Type B pancreatic cell (in vitro differentiated cells): Measurements from ENCODE around the gene SPATA6L. TPM values are rescaled to one million over a fixed set of nuclear protein-coding genes. Genes with fewer than 3 reads are reported as not detected.
A peak's percentile ranks its signal among the peaks of the same experiment; 100 is the strongest.

ENCODE experiments used
- DNase-seq: peaks from one replicate; pipeline ENCODE4 v3.0.0; 2021; ENCODE audit warnings: mixed read lengths; ENCODE audit not compliant: unreplicated experiment; ENCODE audit errors: extremely low spot score
- H3K27ac Mint-ChIP-seq: 2 replicates; pipeline ENCODE4 v1.8.0; 2021; ENCODE audit warnings: mild to moderate bottlenecking, mixed read lengths
- H3K27me3 Mint-ChIP-seq: 2 replicates; pipeline ENCODE4 v1.8.0; 2021; ENCODE audit warnings: mixed read lengths
- H3K36me3 Mint-ChIP-seq: 2 replicates; pipeline ENCODE4 v1.8.0; 2021; ENCODE audit warnings: mixed read lengths
- H3K4me1 Mint-ChIP-seq: one replicate; pipeline ENCODE4 v1.8.0; 2021; ENCODE audit warnings: mixed read lengths; ENCODE audit not compliant: unreplicated experiment
- H3K4me3 Mint-ChIP-seq: 2 replicates; pipeline ENCODE4 v1.8.0; 2021; ENCODE audit warnings: mild to moderate bottlenecking, mixed read lengths
- H3K9me3 Mint-ChIP-seq: 2 replicates; pipeline ENCODE4 v1.8.0; 2021; ENCODE audit warnings: mixed read lengths
- CTCF ChIP-seq: fragments of 200-600 bp; sonication (generic); conservative IDR thresholded peaks from 2 replicates; pipeline ENCODE4 v1.5.0; 2021; ENCODE audit warnings: antibody characterized with exemption, mild to moderate bottlenecking
- long read RNA-seq: library from polyadenylated mRNA; unstranded; transcript quantifications from one replicate; pipeline ENCODE4 v2.0.0, GENCODE V29; 2020
- total RNA-seq: library from RNA; stranded (reverse); gene quantifications from 2 replicates; pipeline ENCODE4 v1.2.1, GENCODE V29; 2021; ENCODE audit warnings: low replicate concordance

Gene SPATA6L
- total RNA-seq: 3.0 and 4.7 TPM in 2 replicates
- long read RNA-seq, partial matches to known transcripts: 0 of 1 reads
- long read RNA-seq, other reads (novel, unspliced or antisense): 1 of 1 reads

DNA sequence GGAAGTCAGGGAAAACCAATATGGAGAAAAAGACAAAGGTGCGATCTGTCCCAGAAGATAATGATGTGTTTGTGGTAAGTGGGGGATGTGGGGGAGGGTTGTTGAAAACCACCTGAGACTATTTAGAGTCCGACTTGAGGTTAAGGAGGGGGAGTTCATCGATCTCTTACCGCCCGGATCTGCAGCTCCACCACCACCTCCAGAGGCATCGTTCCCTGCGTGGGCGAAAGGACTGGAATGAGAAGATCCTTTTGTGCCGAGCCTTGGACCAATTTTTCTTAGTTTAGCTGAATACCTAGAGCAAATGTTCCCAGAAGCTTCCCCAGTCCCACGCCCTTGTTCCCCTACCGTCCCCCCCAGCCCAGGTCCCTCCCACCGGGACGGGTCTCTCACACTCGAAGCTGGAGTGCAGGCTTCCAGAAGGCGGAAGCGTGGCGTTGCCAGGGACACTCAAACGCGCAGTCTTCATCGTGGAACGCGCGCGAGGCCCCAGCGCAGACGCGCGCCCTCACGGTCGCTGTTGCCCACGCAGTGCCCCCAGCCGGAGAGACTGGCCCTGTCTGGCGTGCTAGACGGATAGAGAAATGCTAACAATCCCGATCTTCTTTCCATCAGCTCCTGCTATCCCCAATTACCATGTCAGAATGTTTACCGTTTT, at the start of gene SPATA6L:
TSS of gene SPATA6L (minus strand) at position 439 of the 658 bp plus-strand sequence. CDS start at position 209, 230 bp downstream.
- Mint-ChIP-seq H3K27me3 (peaks cover 7% of the 10 kb centered on the region), H3K9me3 (no peaks in the 10 kb centered on the region), H3K4me3 (peak within 1 kb of the TSS; percentile 90), H3K36me3 (no peaks in the 10 kb centered on the region), H3K27ac (peak within 1 kb of the TSS; percentile 83), H3K4me1 (peaks cover 37% of the 10 kb centered on the region)
- TF ChIP-seq CTCF: peak; percentile 17
- no peak for DNase-seq

- Mint-ChIP-seq H3K4me3 (no peak overlapping the region), H3K36me3 (peaks cover 44% of the 10 kb centered on the region), H3K27me3 (no peaks in the 10 kb centered on the region), H3K27ac (no peak overlapping the region), H3K9me3 (no peaks in the 10 kb centered on the region), H3K4me1 (no peaks in the 10 kb centered on the region)
- no peak for TF ChIP-seq CTCF
- no peak for DNase-seq
Observed at GRCh38 chr9:4714266-4715016, 48.2 kb upstream of the SPATA6L start.

GRCh38 chr9:4713849-4714248, 47.6 kb upstream of the SPATA6L start:
- Mint-ChIP-seq H3K9me3 (no peaks in the 10 kb centered on the region), H3K4me3 (no peak overlapping the region), H3K4me1 (no peaks in the 10 kb centered on the region), H3K27ac (no peak overlapping the region), H3K36me3 (peaks cover 40% of the 10 kb centered on the region), H3K27me3 (no peaks in the 10 kb centered on the region)
- TF ChIP-seq CTCF: no peak
- DNase-seq: no peak

- Mint-ChIP-seq H3K27ac (peak overlapping the region; percentile 36), H3K9me3 (no peaks in the 10 kb centered on the region), H3K36me3 (peaks cover 25% of the 10 kb centered on the region), H3K4me3 (no peak overlapping the region), H3K4me1 (no peaks in the 10 kb centered on the region), H3K27me3 (no peaks in the 10 kb centered on the region)
- TF ChIP-seq CTCF: no peak
- DNase-seq: no peak
Observed at GRCh38 chr9:4709380-4709779, 43.1 kb upstream of the SPATA6L start.

DNA sequence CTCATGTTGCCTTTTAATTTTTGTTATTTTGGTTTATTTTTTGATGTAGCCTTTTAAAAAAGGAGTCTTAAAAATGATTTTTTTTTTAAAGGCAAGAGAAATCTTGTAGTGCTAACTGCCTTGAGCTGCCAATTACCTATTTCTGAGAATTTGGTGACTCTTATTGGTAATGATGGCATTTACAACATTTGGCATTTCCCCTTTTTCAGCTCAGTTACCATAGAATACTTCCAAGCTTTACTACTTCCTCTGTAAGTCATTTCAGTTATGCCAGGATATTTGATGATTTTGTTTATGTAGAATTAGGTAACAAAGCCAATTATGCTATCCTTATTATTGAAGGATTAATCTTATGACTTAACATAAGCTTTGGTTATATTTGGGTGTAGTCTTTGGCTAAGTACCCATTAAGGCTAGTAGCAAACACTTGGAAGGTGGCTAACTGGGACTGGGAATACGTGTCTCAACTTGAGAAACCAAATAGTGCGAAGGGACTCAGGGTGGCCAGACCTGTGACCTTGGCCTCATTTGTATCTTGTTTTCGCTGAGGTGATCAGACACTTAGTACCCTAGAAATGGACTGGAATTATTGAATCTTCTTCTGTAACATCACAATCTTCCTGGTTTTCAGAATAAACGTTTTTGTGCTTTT, 40.8 kb upstream of the SPATA6L start:
- no peak for TF ChIP-seq CTCF
- DNase-seq: no peak
- Mint-ChIP-seq H3K4me3 (no peak overlapping the region), H3K27me3 (no peaks in the 10 kb centered on the region), H3K27ac (no peak overlapping the region), H3K36me3 (peaks cover 26% of the 10 kb centered on the region), H3K4me1 (no peaks in the 10 kb centered on the region), H3K9me3 (no peaks in the 10 kb centered on the region)
